Islet of Langerhans (tissue), 1 donor: ENCODE results near the gene MUC6.

Experiments used
- FAIRE-seq: peaks from one replicate; lab custom pipeline; 2011; peaks lifted over from hg19 to GRCh38; lab: Jason Lieb, UNC

Gene MUC6

DNA sequence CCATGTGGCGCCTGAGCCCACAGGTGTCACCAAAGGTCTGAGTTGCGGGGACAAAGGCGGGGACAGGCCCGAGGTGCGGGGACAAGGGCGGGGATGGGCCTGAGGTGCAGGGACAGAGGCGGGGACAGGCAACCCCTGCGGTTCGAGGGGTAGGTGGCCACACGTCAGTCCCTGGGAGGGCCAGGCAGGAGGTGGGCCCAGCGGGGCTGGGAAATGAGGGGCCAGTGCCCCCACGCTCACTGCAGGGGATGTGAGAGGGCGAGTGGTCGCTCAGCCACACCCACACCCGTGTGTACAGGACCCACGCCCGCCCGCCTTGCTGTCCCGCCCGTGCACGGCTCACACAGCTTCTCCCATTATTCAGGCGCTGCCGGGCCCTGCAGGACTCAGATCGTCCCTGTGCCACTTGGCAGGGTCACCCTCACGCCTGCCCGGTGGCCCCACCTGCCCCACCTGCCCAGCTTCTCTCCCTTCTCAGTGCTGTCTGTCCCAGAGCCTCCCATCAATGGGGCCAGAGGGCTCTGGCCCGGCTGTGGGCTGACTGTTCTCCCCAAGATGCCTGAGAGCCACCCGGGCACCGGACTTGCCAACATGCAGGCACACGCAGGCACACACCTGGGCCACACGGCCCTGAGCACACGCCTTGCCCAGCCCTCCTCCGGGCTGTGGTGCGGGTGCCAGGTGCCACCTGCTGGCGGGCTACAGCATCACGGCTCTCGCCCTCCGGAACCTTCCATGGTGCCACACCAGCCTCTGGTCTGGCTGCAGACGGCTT is 14.2 kb upstream of the MUC6 start:
- FAIRE-seq = no peak

- no peak for FAIRE-seq
Measured at GRCh38 chr11:1049911-1050580, 13.5 kb upstream of the MUC6 start.

GRCh38 chr11:1049431-1049891 is 12.9 kb upstream of the MUC6 start:
- FAIRE-seq = no peak

DNA sequence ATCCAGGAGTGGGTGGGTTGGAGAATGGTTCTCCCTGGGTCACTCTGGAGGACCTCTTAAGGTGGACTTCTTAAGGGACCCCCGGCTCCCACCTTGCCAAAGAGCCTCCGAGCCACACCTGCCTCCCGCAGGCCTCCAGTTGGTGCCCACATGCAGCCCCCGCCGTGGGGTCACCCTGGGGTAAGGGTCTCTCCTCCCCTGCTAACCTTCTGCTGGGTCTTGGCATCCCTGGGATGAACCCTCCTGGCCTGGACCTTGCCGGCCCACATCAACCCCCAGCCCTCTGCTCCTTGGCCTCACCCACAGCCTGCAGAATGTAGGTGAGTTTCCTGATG is 12.5 kb upstream of the MUC6 start:
- no peak for FAIRE-seq

DNA sequence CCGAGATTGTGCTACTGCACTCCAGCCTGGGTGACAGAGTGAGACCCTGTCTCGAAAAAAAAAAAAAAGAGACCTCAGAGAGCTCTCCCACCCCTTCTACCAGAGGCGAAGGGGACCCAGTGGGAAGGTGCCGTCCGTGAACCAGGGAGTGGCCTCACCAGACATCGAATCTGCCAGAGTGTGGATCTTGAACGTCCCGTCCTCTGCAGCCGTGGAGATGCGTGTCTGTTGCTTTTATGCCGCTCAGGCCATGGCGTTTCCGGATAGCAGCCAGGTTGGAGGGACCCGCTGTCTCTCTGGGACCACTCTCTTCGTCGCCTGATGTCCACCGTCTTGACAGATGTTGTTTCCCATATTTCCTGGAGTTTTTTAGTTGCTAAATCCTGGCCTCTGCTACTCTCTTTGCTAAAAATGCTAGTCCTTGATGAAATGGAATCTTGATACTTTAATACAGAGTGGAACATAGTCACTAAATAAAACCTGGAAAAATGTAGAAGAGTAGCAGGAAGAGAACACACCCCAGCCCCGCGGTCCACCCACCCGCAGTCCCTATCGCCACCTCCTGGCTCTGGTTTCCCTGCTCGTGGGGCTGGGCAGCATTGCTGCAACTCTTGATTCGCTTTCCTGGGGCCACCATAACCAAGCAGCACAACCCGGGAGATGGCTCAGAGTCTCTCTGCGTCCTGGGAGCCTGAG is 12.0 kb upstream of the MUC6 start:
- no peak for FAIRE-seq

DNA sequence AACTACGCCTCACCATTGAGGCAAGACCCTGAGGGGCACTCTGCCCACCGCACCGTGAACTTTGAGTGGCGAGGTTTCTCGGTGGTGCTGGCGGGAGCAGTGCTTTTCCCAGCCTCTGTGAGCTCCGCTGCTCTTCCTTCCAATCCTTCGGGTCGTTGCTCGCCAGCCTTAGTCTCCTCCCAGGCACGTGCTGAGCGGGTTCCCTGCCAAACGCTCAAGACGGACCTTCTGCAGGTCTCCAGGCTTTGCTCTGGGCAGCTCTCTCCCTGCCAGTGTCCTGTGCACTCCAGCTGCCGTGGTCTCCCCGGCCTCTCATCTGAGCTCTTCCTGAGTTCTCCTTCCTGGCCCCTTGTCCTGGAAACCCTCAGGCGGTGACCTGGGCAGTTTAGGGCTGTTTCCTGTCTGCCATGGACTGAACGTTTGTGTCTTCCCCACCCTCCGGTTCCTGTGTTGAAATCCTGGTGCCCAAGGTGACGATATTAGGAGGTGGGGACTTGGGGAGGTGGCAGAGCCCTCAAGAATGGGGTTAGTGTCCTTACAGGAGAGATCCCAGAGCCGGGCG is 11.2 kb upstream of the MUC6 start:
- no peak for FAIRE-seq

GRCh38 chr11:1044160-1044559 is 7.6 kb upstream of the MUC6 start:
- FAIRE-seq = no peak

- FAIRE-seq = no peak
Measured at GRCh38 chr11:1043563-1044096, 7.1 kb upstream of the MUC6 start.

DNA sequence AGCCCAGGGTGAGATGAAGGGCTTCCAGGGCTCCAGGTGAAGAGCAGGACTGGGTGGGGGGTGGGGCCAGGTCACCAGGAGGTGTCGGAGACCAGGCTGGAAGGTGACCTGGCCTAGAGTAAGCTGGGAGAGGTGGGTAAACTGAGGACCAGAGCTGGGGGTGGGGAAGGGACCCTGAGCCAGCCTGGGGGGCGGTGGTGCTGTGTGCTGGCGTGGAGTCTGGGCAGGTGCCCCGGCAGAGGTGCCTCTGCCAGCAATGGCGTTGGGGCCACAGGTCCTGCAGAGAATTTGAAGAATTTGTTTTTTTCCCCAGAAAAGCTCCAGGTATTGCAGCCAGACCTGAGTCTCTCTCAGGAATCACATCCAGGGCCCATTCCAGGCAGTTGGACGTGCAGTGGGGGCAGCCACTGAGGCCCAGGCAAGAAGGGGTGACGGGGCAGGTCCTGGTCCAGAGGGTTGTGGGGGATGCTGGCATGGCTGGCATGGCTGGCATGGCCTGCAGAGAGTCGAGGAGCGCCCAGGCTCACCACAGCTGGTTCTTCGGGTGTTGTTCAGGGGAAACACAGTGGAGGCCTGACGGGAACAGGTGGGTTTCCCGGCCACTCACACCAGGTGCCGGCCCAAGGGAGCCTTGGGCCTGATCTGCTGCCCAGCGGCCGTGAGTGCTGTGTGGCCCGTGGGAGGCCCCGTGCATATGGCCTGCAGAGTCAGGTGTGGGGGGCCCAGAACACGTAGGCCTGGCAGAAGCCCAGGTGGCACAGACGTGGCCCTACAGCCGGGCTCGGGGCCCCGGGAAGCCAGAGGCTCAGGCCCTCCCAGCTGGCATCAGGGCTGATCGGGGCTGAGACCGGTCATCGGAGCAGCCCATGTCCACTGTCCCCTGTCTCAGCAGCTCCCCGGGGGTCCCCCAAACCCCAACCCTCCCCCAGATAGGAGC is 6.4 kb upstream of the MUC6 start:
- no peak for FAIRE-seq

GRCh38 chr11:1041936-1042608 is 5.6 kb upstream of the MUC6 start:
- FAIRE-seq = no peak

DNA sequence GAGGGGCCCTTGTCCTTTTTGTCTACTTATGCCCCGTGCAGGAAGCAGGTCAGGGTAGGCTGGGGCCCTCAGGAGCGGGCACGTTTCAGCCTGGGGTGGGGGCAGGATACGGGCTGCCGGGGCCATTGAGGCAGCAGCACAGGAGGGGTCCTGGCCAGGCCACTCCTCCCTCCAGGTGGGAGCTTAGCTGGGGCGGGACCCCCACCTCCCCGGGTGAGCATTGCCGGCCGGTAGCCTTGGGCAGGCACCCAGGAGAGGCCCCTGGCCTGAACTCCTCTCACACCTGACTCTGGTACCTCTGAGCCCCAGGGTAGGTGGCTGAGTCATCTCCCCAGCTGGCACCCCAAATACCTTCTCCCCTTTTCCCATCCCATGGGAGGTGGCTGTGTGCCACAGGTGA is 5.0 kb upstream of the MUC6 start:
- FAIRE-seq = no peak

DNA sequence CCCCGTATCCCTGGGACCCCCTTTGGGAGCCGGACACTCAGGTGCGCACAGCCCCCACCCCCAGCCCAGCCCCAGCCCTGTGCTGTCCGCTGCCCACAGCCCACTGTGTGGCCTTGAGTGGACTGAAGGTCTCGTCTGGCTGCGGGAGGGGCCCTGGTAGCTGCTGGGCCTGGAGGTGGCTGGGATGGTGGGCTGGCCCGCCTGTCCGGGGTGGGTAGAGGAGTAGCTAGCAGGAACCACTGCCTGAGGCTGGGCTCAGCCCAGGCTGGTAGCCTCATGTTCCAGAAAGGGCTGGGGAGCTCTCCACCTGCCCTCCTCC is 4.6 kb upstream of the MUC6 start:
- no peak for FAIRE-seq

- FAIRE-seq = no peak
Measured at GRCh38 chr11:1040428-1041148, 4.1 kb upstream of the MUC6 start.

GRCh38 chr11:1039481-1040427 is 3.2 kb upstream of the MUC6 start:
- no peak for FAIRE-seq

DNA sequence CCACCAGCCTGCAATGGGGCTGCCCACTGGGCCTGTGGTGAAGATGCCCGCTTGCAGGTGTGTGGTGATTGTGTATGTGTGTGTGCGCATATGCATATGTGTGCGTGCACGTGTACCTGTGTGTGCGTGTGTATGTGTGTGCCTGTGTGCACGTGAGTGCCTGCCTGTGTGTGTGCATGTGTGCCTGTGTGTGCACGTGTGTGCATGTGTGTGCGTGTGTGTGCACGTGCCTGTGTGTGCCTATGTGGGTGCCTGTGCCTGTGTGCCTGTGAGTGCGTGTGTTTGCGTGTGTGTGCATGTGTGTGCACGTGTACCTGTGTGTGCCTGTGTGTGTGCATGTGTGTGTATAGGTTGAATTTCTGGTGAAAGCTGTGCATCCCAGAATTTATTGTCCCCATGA is 2.4 kb upstream of the MUC6 start:
- no peak for FAIRE-seq

GRCh38 chr11:1038361-1038760 is 1.8 kb upstream of the MUC6 start:
- no peak for FAIRE-seq

DNA sequence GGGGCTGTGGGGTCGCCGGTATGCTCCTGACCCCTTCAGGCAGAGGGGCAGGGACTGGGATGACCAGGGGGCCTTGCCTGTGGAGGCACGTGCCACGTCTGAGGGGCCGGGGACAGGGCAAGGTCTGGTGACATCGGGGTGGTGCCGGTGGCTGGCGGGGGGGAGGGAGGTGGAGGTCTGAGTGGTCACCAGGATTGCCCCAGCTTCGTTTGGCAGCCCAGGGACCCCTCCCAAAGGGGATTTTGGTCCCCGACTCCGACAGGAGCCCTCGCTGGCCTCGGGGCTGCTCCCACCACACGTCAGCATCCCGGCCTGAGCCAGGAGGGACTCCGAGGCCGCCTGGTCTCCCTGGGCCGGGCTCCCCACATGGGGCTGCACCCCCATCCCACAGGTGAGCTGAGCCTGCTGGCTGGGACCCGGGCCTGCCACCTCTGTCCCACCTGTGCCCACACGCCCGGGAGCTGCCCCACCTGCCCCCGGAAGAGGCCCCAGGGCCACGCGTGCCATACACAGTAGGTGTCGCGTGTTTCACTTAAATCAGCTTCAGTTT is 1.1 kb upstream of the MUC6 start:
- no peak for FAIRE-seq

GRCh38 chr11:1036931-1037330 is 413 bp upstream of the MUC6 start:
- FAIRE-seq = no peak
